ENCODE measurements around the gene AP4B1.

Gene AP4B1

DNA sequence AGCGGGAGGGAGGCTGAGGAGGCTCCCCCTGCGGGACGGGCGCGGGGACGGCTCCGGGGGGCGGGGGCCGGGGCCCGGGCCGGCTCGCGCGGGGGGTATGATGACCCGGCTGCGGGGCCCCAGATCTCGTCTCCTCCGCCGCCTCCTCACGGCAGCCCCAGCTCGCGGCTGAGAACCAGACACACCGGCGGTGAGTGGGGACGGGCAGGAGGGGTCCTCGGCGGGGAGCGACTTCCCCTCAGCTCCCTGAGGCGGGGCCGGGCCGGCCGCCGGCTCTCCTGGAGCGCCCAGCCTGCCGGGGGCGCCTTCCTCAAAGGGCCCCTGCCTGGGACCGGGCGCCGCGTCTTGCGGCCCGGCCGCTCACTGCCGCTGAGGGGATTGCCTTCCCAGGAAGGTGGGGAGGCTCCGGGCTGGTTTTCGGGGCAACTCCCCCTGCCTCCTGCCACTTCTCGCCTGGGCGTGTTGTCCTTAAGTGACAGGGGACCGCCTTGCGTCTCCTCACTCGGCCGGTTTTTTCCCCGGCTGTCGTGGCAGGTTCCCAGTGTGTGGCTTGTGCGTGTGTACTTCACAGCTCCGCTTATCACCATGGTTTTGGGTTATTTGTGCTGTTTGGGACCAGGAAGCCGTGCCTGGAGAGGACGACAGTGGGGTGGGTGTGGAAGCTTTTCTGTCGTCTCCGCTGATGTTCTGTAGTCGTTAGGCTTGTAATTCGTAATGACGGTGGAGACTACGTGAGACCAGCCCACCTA, 25.3 kb upstream of the AP4B1 start:
- DNase-seq, result no peak

DNA sequence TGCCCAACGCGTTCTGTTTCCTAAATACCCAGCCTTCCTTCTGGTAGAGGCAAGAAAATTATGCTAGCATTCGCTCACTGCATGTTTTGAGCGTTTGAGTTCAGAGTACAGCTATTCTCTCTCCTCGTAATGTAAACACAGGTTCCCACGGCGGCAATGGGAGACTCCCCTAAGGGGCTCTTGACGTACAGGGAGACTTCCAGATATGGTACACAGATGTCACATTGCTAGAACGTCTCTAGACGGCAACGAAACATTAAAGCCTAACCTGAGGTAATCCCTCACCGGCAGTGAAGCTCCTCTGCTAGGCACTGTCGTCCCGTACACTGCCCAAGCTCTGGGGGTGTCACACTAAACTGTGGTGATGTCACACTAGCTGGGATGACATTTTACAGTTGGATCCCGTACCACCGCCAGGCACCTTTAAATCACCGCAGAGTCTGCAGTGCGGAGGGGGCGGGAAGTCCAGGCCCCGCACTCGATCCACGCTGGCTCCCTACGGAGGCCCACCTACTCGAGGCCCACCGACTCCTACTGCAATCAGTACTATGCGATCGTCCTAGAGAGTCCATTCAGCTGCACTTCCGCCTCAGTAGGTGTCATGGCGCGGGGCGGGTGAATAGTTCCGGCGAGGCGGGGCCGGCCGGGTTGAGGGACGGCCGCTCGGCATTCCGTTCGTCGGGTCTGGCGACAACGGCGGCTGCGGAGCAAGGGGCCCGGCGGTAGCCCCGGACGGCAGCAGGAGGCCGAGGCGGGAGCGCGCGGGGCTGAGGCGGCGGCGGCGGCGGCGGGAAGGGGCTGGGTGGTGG, 24.5 kb upstream of the AP4B1 start, which contains the start of gene HIPK1:
TSS of gene HIPK1 (plus strand) at position 384 of the 809 bp plus-strand sequence.
- peak; percentile 62 for DNase-seq

DNA sequence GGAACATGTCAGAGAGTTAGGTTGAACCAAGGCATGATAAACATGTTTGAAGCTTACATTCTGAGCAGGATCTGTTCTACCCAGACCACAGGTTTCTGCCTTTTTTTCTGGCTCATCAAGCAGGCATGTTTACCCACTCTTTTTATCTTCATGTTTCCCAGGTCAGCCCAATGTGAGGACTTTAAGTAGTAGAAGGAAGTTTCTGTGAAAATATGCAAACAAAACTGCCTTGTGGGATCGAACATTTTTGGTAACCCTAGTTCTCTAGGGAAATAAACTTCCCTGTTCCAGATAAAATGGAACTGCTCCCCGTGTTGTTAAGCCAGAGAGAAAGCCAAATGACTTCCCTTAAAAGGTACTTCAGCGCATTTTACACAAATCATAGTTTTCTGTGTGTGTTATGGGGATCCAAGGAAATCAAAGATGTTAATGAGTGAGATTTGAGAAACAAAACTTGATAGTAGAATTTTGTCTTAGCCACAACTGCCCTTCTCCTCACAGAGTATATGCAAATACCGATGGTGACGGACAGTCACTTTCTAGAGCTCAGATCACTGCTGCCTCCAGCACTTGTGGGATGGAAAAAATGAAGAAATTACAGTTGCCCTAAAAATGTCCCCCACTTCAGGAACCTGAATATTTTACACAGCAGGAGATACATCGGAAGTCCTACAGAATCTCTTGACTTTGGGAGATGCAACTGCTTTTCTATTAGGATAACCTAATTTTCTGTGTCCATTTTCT, 23.8 kb upstream of the AP4B1 start:
- no peak for DNase-seq

DNA sequence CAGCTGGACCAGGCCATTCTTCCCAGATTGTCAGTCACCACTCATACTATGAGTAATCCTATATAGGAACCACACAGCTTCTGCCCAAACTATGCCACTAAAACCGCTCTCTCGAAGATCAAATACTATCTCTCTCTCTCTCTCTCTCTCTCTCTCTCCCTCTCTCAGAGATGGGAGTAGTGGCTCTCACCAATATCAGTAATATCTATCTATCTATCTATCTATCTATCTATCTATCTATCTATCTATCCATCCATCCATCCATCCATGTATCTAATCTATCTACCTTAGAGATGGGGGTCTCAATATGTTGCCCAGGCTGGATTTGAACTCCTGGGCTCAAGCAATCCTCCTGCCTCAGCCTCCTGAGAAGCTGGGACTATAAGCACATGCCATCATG, 19.9 kb upstream of the AP4B1 start:
- DNase-seq, result no peak

DNA sequence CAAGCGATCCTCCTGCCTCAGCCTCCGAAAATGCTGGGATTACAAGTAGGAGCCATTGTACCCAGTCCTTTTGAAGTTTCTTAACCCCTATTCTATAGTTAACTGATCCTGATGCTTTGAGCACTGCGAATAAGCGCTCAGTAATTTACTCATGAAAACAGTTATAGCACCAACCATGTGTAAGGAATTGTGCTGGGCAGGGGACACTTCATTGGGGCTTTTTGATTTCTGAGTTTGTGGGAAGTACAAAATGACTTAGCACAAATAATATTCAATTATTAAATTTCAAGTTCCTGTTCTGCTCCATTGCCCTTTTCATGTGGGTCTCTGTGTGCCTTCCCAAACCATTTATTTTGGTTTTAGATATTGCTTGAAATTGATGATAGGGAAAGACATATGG, 18.4 kb upstream of the AP4B1 start:
- DNase-seq, result no peak

DNA sequence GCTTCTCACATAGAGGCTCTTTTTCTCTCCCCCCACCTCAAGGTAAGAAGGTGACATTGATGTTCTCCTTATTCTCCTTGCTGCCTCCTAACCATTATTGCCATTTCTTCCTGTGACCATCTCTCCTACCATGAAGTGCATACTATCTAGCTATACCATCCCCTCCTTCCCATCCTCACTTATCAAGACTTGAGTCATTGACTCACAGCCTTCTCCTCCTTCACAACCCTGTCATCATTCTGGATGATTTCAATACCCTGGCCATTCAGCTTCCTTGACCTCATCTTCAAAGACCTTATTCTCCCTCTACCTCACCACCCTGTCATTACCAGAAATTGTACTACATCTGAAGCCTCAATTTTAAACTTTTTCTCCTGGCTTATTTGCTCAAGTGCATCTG, 13.6 kb upstream of the AP4B1 start:
- DNase-seq, result no peak

DNA sequence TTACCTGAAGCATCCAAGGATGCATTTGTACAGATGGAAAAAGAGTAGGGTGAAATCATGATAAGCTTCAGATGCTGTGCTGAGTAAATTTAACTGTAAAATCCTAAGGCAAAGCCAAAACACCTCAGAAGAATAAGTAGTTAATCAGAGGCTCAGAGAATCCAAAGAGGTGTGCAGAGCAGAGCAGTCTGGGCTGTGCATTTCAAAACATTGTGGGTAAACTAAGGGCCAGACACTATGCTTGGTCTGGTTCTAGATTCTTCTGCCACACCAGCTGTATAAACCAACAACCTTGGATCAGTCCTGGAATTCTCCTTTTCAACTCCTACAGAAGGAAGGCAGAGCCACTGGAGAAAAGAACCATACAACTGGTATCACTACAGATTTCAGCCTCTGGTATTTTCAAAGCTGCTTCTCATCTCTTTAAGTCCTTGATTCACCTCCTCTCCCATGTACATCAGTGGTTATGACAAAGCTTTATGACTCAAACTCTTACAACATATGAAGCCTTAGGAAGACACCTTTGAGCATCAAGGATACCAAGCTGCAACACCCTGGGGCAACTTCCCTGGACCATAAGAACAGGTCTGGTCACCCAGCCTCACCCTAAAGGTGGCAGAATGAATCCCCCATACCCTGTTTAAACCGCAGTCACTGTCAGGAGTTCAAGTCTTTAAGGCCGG, 12.9 kb upstream of the AP4B1 start:
- no peak for DNase-seq

DNA sequence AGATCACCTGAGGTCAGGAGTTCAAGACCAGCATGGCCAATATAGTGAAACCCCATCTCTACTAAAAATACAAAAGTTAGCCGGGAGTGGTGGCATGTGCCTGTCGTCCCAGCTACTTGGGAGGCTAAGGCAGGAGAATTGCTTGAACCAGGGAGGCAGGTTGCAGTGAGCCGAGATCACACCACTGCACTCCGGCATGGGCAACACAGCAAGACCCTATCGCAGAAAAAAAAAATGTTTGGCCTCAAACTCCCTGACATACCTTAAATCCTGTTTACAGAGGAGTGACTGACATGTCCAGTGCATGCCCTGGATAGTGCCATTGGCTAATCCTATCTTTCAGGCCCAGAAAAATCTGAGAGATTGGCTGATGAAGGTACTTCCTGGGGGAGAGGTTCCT, 12.4 kb upstream of the AP4B1 start:
- DNase-seq, result no peak

DNA sequence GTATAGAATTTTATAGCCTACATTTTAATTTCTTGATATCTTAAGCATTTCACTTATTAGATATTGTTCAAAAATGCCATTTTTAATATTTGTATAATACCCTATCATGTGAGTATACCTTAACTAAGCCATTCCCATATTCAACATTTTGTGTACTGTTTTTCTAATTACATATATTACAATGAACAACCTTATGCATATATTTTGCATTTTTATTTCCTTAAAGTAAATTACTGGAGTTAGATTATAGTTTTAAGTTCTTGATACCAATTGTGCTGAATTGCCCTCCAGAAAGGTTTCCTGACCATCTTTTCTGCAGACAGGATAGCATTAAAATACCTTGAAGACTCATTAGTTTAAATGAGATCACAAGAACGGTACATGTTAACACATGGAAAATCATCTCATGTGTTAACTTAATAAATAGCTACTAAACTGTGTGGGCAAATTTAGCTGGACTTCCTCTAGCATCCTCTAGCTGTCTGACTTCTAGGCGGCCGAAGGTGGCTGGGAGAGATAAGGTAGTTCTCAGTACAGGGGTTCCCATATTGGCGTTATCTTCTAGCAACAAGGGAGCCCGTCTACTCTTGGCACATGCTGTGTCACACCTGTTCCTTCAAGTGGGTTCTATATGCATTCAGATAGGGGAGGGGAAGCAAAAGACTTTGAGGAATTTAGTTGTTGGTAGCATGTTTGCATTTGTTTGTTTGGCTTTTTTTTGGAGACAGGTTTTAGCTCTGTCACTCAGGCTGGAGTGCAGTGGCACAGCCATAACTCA, 9.5 kb upstream of the AP4B1 start:
- no peak for DNase-seq

DNA sequence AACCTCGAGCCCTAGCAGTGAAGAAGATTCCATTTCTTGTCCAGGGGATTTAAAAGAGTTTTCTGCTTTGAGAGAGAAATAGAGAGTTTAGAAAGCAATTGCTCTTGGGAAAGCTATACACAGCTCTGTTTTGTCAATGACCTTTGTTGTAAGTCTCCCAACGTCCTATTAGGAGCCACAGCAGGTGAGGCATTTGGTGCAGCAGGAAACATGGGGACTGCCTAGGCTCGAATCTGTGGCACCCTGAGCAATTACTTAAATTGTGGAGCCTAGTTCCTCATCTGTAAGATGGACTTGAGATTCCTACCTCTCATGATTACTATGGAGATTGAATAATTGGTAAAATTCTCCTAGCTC, 8.7 kb upstream of the AP4B1 start:
- DNase-seq, result no peak

DNA sequence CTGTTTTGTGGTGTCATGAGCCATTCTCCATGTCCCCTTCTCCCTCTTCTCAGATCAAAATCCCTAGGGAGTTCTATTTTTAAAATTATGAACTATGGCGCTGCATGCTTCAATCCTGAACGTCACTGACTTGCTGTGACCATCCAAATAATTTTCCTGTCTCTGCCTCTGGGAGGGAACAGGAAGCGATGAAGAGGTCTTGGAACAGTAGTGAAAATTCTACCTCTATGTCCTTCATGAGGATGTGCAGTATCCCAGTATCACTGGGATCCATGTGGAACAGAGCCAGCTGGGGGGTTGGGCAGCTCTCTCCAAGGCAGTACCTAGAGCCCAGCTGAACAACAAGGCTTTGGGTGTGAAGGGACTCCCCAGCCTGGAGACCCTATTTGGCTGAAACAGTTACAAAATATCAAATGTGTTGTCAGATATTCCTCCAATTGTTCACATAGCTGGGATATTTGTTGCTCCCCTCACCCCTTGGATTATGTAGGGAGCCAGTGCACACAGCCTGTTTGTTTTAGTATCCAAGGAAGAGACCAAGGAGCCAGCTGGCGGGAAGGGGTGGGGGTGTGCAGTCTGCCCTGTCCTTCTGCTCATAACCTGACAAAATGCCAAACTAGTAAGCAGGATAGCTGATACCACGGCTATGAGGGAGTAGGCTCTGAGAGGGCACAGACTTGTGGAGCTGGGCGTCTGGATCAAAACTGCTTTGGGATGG, 8.2 kb upstream of the AP4B1 start:
- DNase-seq, result peak; percentile 79

DNA sequence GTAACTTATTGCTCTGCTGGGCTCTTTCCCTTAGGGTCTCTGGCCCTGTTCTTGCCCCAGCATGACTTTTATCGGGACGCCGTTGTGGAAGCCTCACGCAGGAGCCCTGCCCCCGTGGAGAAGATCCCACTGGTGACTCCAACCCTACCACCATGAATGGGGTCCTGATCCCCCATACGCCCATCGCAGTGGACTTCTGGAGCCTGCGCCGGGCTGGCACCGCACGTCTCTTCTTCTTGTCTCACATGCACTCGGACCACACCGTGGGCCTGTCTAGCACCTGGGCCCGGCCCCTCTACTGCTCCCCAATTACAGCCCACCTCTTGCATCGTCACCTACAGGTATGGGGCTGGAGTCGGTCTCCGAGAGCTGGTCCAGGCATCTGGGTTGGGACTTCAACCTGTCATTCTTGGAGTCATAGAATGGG, 849 bp upstream of the AP4B1 start:
- DNase-seq, result no peak

DNA sequence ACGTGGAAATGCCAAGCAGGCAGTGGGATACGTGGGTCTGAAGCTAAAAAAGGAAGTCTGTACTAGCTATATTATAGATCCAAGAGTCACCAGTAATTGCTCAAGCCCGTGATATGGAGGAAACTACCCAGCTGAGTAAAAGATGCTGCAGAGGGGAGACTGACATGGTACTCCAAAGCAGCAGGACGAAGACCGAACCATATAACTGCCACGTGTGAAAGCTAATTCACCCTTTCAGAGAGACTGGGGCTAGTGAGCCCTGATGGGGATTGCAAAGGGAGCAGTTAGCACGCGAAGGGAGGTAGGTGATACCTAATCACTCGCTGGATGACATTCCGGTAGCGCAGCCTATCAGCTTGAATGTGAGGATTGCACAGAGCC, 316 bp downstream of the AP4B1 start:
- DNase-seq, result no peak

DNA sequence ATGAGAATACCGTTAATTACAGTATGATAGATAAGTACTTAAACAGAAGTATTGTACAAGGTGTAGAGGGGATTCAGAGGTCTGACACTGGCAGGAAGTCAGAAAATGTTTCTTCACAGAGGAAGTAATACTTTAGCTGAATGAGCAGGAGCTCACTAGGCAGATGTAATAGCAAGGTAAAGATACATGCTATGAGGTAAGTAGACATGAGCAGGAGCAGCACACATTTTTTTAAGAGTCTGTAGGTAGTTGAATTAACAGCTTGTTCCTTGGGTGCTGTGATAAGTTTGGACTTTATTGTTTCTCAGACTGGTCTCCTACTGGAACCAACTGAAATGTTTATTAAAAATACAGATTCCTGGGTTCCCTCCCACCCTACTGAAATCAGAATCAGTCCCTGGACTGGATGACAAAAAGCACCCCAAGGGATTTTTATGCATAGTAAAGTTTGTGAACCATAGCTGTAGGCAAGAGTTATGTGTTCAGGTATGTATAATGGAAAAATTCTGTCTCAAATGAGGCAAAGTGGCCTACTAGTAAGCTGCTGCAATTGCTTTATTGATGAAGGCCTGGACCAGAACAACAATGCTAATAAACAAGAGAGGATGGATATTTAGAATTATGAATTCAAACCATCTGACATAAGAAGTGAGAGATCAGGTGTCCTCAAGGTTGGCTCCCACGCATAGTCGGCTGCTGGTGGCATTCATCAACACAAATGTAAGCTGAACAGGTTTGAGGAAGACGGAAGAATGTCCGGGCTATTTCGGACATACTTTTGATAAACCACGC, 902 bp downstream of the AP4B1 start:
- DNase-seq, result no peak

DNA sequence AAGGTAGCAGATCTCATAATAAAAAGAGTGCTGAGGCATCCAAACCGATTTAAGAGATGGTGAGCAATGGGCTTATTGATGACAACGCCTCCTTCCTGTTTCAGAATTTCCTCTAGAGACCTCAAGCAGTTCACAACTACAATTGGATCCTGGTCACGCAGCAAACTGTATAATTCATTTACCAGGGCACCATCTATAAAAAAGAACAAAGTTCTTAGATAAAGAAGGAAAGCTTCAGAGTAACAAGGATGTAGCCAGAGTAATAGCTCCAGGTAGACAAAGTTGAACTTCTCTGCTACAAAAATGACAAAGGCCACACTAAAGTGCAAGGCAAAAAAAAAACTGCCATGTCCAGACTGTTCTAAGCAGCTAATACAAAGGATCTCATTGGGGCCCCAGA, 3.4 kb downstream of the AP4B1 start:
- DNase-seq, result no peak

DNA sequence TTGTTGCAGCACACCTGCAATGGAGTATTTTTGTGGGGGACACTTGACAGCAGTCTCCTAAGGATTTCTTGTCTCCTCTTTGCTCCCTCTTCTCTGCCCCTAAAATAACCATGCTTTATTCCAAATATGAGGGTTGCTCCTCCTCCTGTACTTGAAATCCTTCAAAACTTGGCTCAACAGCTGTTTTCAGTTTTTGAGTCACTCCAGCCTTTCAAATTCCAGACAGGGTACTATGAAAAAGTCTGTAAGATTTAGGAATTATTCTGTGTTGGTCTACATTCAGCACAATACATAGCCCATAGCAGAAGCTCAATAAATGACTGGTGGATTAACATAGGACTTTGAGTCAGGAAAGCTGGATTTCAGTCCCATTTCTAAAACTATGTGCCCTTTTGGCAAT, 5.5 kb downstream of the AP4B1 start:
- no peak for DNase-seq

DNA sequence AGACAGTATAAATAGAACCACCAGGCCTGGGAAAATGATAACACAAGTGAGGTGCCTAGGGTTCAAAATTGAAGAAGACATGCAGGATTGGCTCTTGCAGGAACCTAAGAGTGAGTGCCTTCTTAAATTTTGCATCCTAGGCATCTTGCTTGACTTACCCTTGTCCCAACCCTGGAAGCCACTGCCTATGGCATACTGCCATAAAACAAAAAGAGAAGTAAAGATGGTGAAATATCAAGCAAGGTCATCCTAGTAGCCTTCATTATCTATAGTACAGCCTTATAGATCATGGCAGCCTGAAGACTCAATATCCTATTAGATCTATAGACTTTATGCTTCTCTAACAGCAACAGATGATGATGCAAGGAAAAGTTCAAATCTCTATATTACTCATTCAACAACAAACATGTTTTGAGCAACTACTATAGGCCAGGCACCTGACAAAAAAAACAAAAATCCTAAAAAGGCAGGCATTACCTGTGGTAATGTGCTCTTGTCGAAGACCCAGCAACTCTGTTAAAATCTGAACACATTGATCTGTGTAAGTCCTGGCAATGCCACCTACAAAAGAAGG, 6.3 kb downstream of the AP4B1 start:
- DNase-seq, result no peak

DNA sequence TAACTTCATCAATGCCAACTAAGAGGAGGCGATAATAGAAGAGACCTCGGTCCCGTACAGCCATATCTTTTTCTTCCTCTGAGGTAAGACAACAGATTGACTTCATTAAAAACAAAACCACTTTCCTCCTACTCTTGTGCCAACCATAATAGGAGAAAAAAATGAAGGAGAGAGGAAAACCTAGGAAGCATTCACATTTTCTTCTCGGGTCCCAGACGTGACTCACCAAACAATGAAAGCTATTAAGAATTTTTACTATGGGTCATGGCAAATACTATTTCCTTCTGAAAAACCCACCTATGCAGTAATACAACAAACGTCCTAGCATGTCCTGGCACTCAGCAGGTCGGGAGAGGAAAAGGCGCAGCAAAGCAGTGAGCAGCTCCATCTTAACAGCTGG, 8.6 kb downstream of the AP4B1 start:
- DNase-seq, result no peak

DNA sequence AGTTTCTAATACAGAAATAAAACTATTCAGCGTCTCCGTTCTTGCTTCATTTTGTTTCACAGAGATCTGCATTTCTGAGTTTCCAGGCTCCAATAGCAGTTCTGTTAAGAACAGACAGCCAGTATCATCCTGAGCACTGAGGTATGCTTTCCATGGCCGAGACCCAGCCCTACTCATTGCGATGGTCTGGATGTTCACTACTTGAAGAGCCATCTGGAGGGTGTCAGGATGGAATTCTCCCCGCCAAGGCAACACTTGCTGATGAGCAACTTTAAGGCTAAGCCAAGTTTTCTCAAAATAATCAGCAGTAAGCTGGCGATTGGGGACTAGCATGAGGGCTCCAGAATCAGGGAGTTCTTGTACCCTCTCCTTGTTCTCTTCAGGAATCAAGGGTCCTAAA, 9.5 kb downstream of the AP4B1 start:
- DNase-seq, result no peak

DNA sequence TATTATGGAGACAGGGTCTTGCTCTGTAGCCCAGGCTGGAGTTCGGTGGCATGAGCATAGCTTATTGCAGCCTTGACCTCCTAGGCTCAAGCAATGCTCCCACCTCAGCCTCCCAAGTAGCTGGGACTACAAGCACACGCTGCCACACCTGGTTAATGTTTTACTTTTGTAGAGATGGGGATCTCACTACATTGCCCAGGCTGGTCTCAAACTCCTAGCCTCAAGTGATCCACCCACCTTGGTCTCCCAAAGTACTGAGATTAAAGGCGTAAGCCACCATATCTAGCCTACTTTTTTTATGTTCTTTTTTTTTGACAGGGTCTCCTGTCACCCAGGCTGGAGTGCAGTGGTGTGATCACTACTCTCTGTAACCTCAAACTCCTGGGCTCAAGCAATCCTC, 11.3 kb downstream of the AP4B1 start:
- DNase-seq, result no peak
